Calu3 (cell line): ENCODE measurements around the gene EDAR. TPM values are rescaled to one million over a fixed set of nuclear protein-coding genes. Genes with fewer than 3 reads are reported as not detected.

Source experiments
- BruUV-seq: library from RNA; stranded (reverse); fragments of 400-500 nt; replicated peaks from 2 replicates; lab custom pipeline; 2021; lab: Mats Ljungman, UMichigan
- CTCF ChIA-PET: fragments of 300-600 bp; sonication (Branson Sonifier 250); formaldehyde crosslinking; loops from one replicate; lab custom pipeline; 2022; ENCODE audit warnings: antibody characterized with exemption; lab: Charles Lee
- DNase-seq: peaks from one replicate; pipeline ENCODE4 v3.0.0; 2022
- H3K27ac Mint-ChIP-seq: one replicate; pipeline ENCODE4 v1.8.0; 2022; ENCODE audit warnings: mixed read lengths; ENCODE audit not compliant: unreplicated experiment
- H3K27me3 Mint-ChIP-seq: one replicate; pipeline ENCODE4 v1.8.0; 2022; ENCODE audit warnings: mixed read lengths; ENCODE audit not compliant: unreplicated experiment
- H3K36me3 Mint-ChIP-seq: one replicate; pipeline ENCODE4 v1.8.0; 2022; ENCODE audit warnings: mild to moderate bottlenecking, moderate library complexity, mixed read lengths; ENCODE audit not compliant: insufficient read depth, unreplicated experiment
- H3K4me1 Mint-ChIP-seq: one replicate; pipeline ENCODE4 v1.8.0; 2022; ENCODE audit warnings: mild to moderate bottlenecking, low read depth, mixed read lengths; ENCODE audit not compliant: unreplicated experiment
- H3K4me3 Mint-ChIP-seq: one replicate; pipeline ENCODE4 v1.8.0; 2022; ENCODE audit warnings: mild to moderate bottlenecking, low read depth, moderate library complexity, mixed read lengths; ENCODE audit not compliant: unreplicated experiment
- H3K9me3 Mint-ChIP-seq: one replicate; pipeline ENCODE4 v1.8.0; 2022; ENCODE audit warnings: low read depth, mixed read lengths; ENCODE audit not compliant: unreplicated experiment
- CTCF ChIP-seq: fragments of 200-600 bp; IDR thresholded peaks from one replicate; pipeline ENCODE4 v1.8.0; 2022; ENCODE audit warnings: antibody characterized with exemption; ENCODE audit not compliant: unreplicated experiment
- intact Hi-C: fragments of 100-400 bp; cut with micrococcal nuclease; formaldehyde crosslinking; loops from one replicate; pipeline ENCODE4 v1.10.0; 2022; ENCODE audit not compliant: unreplicated experiment
- total RNA-seq: library from RNA; stranded (reverse); gene quantifications from 2 replicates; pipeline ENCODE4 v1.2.3, GENCODE V29; 2022

EDAR gene
- total RNA-seq, 1 experiment from 2014 or later, result not detected

GRCh38 chr2:108927405-108927804, 61.6 kb downstream of the EDAR start:
- BruUV-seq, result no TSS peak
- Mint-ChIP-seq H3K27ac (no peak overlapping the region), H3K9me3 (no peaks in the 10 kb centered on the region), H3K27me3 (peaks cover 75% of the 10 kb centered on the region), H3K4me3 (no peak overlapping the region), H3K36me3 (no peaks in the 10 kb centered on the region), H3K4me1 (no peaks in the 10 kb centered on the region)
- intact Hi-C loops, result no loop called here
- DNase-seq, result no peak
- TF ChIP-seq CTCF, result no peak
- CTCF ChIA-PET, result no interaction called here

GRCh38 chr2:108926561-108927380, 62.2 kb downstream of the EDAR start:
- Mint-ChIP-seq H3K9me3 (no peaks in the 10 kb centered on the region), H3K4me1 (no peaks in the 10 kb centered on the region), H3K27me3 (peaks cover 71% of the 10 kb centered on the region), H3K36me3 (no peaks in the 10 kb centered on the region), H3K4me3 (no peak overlapping the region), H3K27ac (no peak overlapping the region)
- no peak for TF ChIP-seq CTCF
- DNase-seq, result no peak
- CTCF ChIA-PET, result no interaction called here
- no TSS peak for BruUV-seq
- intact Hi-C loops, result no loop called here

GRCh38 chr2:108925735-108926134, 63.3 kb downstream of the EDAR start:
- BruUV-seq, result no TSS peak
- DNase-seq, result no peak
- Mint-ChIP-seq H3K36me3 (no peaks in the 10 kb centered on the region), H3K4me1 (no peaks in the 10 kb centered on the region), H3K27me3 (peaks cover 62% of the 10 kb centered on the region), H3K4me3 (no peak overlapping the region), H3K9me3 (no peaks in the 10 kb centered on the region), H3K27ac (no peak overlapping the region)
- CTCF ChIA-PET, result no interaction called here
- intact Hi-C loops, result no loop called here
- no peak for TF ChIP-seq CTCF

GRCh38 chr2:108925286-108925685, 63.7 kb downstream of the EDAR start:
- no TSS peak for BruUV-seq
- H3K4me3 Mint-ChIP-seq, result no peak overlapping the region
- CTCF ChIA-PET, result no interaction called here

More at GRCh38 chr2:108925286-108925685, 63.7 kb downstream of the EDAR start:
- intact Hi-C loops, result no loop called here
- no peaks in the 10 kb centered on the region for H3K36me3 Mint-ChIP-seq
- no peak for TF ChIP-seq CTCF
- H3K4me1 Mint-ChIP-seq, result no peaks in the 10 kb centered on the region
- no peaks in the 10 kb centered on the region for H3K9me3 Mint-ChIP-seq
- no peak overlapping the region for H3K27ac Mint-ChIP-seq
- DNase-seq, result no peak
- peaks cover 62% of the 10 kb centered on the region for H3K27me3 Mint-ChIP-seq
